NCI-H345 treated with DMSO at 0.1 percent for 48 hours (cell line): ENCODE measurements around the gene AIRE.
A peak's percentile ranks its signal among the peaks of the same experiment; 100 is the strongest.
"Not testable (repeated sequence)": the region's sequence is repeated elsewhere in the genome, so short reads cannot be mapped to it uniquely, and the experiment has no call there.

ENCODE experiments used
- DNase-seq: peaks from one replicate; lab custom pipeline; 2025; ENCODE audit not compliant: unreplicated experiment; lab: John Stamatoyannopoulos, UW

The AIRE gene

DNA sequence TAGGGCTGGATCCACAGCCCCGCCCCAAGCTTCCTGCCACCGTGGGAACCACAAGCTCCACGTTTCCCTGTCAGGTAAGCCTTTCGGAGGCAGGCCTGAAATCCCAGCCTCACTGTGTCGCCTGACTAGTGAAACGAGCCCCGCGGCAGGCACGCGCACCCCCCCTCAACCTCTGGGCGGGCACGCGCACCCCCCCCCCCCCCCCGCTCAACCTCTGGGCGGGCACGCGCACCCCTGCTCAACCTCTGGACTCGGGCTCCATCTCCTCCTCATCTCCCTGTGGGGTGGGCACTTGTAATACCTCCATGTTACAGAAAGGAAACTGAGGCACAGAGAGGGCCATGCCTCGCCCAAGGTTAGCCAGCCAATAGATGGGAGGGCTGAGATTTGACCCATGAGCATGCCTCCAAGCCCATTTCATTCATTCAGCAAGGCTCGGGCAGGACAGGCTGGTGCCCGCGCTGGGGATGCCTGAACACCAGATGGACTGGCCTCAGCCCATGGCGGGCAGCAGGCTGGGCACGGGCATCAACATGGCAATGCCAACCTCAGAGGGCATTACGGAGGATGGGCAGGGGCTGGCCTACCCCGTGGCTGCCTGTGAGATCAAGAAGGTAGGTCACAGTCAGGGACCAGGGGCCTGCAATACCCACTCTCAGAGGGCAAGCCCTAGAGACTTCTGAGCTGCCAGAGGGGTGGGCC, 48.8 kb downstream of the AIRE start:
- DNase-seq = no peak

DNA sequence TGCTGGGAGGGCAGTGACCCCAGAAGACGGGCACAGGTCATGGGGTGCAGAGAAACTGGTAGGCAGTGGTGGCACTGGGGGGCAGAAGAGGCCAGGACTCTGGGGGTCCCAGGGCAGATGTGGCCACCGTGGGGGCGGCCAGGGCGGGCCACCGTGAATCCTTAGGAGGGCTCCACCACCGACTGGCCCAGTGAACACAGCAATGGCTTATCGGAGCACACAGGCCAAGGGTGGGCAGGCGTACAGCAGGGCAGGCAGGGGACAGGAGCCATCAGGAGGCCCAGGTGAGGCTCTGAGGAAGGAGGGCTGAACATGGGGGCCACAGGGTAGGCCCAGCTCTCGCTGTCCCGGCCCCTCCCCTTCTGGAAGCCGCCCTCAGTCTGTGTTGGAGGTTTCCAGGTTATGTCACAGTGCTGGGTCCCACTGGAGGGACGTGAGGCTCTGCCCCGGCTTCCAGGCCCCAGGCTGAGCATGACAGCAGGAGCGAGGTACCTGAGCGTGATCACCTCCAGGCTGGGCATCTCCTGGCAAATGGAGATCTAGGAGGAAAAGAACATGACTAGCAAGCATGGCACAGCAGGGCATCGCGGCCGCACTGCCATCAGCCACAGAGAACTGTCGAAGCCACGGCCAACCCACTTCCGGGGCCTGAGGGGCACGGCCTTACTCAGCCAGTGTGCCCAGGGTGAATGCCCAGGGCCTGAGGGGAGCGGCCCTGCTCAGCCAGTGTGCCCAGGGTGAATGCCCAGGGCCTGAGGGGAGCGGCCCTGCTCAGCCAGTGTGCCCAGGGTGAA, 49.8 kb downstream of the AIRE start:
- no peak for DNase-seq

DNA sequence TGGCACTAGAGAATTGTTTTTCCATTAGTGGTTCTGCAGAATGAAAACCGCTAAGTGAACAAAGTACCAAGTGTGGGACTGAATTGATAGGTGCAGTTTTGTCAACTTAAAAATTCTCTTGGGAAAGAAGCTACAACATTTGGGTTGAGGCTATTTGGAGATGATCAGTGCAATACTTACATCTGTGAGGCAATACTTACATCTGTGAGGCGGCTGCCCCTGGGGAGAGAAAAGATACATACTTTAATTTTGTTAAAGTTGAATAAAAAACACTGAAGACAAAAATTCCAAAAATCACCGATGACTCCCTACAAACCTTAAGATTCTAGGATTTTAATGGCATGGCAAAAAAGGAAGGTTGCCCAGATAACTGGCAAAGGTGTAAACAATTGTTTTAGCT, 51.8 kb downstream of the AIRE start:
- DNase-seq = no peak

DNA sequence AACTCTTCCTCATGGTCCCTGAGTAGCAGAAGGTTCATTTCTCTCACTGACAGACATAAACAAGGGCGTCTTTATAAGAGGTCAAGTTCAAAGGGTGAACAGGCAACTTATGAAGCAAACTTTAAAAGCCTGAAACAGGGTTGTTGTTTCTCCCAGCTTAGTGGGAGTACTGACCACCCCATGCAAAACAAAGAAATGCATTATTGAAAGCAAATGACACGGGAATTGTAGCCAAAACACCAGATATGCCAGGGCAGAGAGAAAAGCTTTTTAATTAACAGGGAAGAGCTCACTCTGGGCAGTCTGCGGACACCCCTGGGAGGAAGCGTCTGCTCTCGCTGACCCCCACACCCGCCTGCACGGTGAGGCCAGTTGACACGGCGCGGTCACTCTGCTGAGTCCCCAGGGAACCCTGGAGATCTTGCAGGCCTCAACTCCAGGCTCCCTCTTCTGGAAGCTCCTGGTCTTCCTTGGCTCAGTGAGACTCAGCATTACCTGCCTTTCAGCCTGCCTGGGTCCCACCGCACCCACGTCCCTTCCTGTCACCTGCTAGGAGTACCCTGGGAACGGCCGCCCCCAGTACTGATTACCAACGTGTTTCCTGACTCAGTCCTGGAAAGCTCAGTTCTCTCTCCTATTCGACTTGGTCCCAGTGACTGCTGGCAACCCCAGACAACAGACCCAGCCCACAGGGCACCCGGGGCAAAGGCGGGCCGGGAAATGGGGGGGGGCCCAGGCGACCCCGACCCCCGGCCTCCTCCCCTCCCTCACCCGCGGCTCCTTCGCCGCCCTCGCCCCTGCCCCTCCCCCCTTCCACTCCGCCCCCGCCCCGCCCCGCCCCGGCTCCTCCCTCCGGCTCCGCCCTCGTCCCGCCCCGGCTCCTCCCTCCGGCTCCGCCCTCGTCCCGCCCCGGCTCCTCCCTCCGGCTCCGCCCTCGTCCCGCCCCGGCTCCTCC, 52.5 kb downstream of the AIRE start:
- peak; percentile 33 for DNase-seq

DNA sequence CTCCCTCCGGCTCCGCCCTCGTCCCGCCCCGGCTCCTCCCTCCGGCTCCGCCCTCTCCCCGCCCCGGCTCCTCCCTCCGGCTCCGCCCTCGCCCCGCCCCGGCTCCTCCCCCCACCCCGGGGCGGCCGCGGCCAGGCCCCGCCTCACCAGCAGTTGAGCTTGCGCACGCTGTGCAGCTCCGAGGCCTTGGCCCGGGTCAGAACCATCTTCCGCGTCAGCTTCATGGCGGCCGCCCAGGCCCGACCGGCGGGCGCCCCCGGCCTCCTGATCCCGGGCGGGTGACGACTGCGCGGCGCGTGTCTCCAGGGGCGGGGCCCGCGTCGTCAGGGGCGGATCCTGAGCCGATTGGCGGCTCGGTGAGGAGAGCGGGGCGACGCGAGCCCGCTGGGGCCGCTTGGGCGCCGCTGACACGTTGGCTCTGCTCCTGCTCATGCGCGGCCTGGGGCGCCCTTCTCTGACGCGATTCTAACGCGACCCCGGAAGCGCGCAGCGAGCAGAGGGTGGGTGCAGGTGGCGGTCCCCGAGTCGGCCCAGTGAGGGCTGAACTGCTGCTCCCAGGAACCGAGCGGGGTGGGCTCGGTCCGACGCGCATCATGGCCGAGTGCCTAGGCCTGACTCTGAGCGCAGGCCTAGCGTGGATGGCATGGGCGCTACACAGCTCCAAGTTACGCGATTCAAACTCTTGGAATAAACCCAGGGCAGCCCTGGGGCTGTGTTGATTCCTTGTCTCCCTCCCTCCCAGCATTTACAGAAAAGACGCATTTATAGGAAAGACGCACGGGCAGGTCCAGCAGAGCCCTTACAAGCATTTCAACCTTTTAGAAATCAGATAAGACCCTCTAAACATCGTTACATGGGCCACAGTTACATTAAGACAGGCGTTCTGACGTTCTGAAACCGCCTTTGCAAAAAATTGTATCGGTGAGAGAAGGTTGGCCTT, 53.6 kb downstream of the AIRE start, which contains the start of gene CFAP410:
CFAP410 (minus strand) TSS at position 420 of the 940 bp plus-strand sequence; CDS start at position 224, 196 bp downstream.
- DNase-seq = peak; percentile 94

DNA sequence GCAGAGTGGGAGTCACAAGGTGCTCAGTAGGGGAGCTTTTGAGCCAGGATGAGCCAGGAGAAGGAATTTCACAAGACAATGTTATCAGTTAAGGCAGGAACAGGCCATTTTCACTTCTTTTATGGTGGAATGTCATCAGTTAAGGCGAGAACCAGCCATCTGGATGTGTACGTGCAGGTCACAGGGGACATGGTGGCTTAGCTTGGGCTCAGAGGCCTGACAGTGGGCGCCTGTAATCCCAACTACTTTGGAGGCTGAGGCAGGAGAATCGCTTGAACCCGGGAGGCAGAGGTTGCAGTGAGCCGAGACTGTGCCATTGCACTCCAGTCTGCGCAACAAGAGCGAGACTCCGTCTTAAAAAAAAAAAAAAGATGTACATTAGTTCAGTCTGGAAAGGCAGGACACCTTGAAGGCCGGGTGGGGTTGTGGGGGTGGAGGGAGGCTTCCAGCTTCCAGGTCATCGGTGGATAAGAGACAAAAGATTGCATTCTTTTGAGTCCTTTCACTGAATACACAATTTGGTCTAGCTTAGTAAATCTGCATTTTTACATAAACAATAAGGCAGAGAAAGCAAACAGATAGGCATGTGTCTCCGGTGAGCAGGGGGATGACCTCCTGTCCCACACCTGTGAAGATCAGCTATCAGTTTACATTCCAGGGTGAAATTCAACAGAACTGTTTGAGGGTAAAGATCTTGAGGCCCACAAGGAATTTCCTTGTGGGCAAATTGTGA, 56.2 kb downstream of the AIRE start:
- not testable (repeated sequence) for DNase-seq

DNA sequence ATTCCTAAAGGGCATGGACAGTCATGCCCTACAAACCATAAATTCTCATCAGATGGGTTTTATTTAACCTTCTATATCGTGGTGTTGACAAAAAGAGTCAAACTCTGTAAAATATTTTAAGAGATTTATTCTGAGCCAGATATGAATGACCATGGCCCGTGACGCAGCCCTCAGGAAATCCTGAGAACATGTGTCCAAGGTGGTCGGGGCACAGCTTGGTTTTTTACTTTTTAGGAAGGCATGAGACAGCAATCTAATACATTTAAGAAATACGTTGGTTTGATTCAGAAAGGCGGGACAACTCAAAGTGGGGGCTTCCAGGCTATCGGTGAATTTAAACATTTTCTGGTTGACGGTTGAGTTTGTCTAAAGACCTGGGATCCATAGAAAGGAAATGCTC, 57.3 kb downstream of the AIRE start:
- DNase-seq = not testable (repeated sequence)

DNA sequence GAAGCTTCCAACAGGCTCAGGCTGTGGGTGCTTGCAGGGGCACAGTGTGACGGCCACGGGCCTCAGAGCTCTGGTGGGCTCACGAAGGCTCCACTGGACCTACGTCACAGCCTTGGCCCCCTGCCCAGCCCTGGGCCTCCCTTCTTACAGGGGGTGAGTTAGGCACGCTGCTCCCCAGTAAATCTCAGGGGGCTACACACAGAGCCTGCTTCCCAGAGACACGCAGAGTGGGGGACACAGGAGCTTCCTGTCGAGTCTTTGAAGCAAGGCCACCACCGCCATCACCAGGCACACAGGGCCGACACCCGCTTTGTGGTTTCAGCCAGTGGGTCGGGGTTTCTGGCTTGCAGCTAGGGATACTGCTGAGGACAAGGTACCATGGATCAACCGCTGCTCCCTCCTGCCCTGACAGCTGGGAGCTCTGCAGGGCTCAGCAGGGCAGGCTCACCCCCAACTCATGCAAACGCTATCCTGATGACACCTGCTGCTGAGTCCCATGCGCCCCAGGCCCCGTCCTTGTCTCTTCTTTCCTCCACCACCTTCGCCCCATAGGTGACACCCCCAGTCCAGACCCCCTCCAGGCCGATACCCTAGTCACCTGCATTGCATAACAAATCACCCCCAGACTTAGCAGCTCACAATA, 59.0 kb downstream of the AIRE start:
- no peak for DNase-seq

DNA sequence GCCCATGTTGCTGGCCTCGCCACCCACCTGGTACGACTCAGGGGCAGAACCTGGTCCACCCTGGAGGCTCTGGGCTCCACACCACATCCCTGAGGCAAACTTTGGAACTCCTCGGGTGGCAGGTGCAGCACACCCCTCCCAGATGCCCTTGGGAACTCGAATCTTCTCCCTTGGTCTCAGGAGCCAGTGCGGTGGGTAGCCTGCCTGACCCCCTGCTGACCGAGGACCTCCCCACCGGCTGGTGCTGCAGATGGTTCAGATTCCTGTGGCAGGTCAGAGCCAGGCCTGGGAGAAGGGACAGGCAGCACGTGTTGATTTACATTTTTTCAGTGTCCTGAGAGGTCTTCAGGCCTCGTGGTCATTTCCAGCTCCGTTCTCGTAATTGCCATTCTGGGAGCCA, 59.8 kb downstream of the AIRE start:
- DNase-seq = no peak

DNA sequence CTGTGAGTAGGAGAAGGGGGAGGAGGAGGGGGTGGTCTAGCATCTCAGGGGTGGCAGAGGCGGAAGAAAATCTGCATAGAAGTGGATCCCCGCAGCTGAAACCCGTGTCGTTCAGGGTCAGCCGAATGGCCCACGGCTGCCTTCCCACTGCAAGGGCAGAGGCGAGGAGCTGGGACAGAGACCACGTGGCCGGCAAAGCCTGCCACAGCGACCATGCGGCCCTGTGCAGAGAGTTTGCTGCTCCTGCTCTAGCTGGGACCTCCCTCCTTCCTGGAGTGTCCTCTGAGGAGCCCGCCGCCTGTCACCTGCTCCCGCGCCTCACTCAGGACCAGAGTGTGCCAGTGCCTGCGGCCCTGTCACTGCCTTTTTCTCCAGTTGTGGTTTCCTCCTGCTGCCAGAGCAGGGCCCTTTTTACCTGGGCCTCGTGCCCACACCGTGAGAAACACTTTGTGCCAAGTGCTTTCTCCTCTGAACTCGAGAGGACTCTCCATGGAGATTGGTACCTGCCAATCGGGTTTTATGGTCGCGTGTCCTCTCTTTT, 62.3 kb downstream of the AIRE start:
- DNase-seq = no peak
